Mucosa of rectum (tissue), 2 donors: ENCODE results near the gene WWP2.
A peak's percentile ranks its signal among the peaks of the same experiment; 100 is the strongest.

Experiments used
- H3K27ac ChIP-seq, 2 donors: one replicate each; pipeline ENCODE4 v1.7.0; 2013; ENCODE audit warnings: inconsistent platforms in 2 of 2, low read depth in 2 of 2, low read length in 2 of 2
- H3K27me3 ChIP-seq, 2 donors: one replicate each; pipeline ENCODE4 v1.7.0; 2013; ENCODE audit warnings: low read length in 2 of 2; ENCODE audit not compliant: control insufficient read depth in 2 of 2, insufficient read depth in 2 of 2
- H3K36me3 ChIP-seq, 2 donors: one replicate each; pipeline ENCODE4 v1.7.0; 2013; ENCODE audit warnings: low read length in 2 of 2; ENCODE audit not compliant: control insufficient read depth in 2 of 2, insufficient read depth in 2 of 2
- H3K4me1 ChIP-seq, 2 donors: one replicate each; pipeline ENCODE4 v1.7.0; 2013; ENCODE audit warnings: low read length in 2 of 2, mild to moderate bottlenecking in 1 of 2; ENCODE audit not compliant: control insufficient read depth in 2 of 2, insufficient read depth in 2 of 2
- H3K4me3 ChIP-seq, 2 donors: one replicate each; pipeline ENCODE4 v1.7.0; 2013; ENCODE audit warnings: low read length in 2 of 2
- H3K9ac ChIP-seq, 2 donors: one replicate each; pipeline ENCODE4 v1.7.0; 2013; ENCODE audit warnings: low read length in 2 of 2, low read depth in 1 of 2, mild to moderate bottlenecking in 1 of 2
- H3K9me3 ChIP-seq, 2 donors: one replicate each; pipeline ENCODE4 v1.7.0; 2013; ENCODE audit warnings: low read length in 2 of 2; ENCODE audit not compliant: control insufficient read depth in 2 of 2
- donor health status: healthy.
- donor health status: Normal muscosa, but diverticular disease.

WWP2 gene

DNA sequence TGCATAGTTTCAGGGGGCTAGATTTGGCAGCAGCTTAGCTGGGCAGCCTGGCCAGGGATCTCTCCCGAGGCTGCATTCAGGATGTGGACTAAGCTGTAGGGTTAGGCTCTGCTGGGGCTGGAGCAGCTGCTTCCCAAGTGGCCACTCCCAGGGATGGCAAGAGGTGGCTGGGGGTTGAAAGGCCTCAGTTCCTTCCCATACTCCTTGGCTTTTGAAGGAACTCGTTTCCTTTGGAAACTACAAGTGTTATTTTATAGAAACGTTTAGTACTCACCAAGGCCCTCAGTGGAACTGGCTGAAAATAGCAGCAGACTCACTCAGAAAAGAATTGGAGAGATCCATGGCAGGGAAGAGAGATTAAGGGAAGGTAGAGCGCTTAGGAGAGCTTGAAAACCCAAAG, 76.4 kb downstream of the WWP2 start:
- Histone ChIP-seq H3K9me3 (no peaks in the 10 kb centered on the region), H3K27ac (peak overlapping the region; percentile 83 to 94), H3K4me1 (peaks cover 25 to 48% of the 10 kb centered on the region in 2 donors), H3K27me3 (no peaks in the 10 kb centered on the region), H3K4me3 (peak overlapping the region in 1 of 2 donors; percentile 13), H3K9ac (peak overlapping the region in 1 of 2 donors; percentile 19), H3K36me3 (peaks cover 5 to 10% of the 10 kb centered on the region in 2 donors)

DNA sequence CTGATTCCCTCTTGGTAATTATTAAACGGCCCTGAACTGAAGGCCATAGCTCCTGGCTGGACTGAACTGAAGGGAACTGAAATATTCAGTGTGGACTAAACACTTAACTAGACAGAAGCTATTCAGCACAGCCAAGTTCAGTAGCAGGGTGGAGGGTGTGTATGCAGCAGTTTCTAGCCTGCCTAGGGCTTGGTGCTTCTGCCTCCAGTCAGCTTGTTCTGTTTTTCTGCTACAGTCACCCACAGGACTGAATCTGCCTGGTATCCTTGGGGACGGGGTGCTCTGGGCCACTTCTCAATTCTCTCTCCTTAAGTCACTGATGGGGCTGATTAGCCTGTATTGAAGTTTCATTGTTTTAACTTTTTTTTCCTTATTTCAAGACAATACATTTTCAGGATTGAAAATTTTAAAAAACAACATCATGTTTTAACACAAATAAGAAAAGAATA, 77.1 kb downstream of the WWP2 start:
- Histone ChIP-seq H3K4me1 (peaks cover 25 to 48% of the 10 kb centered on the region in 2 donors), H3K27ac (peak overlapping the region; percentile 82 to 94), H3K36me3 (peaks cover 5 to 15% of the 10 kb centered on the region in 2 donors), H3K9me3 (no peaks in the 10 kb centered on the region), H3K9ac (peak overlapping the region; percentile 19 to 63), H3K27me3 (no peaks in the 10 kb centered on the region), H3K4me3 (peak overlapping the region in 1 of 2 donors; percentile 36)

DNA sequence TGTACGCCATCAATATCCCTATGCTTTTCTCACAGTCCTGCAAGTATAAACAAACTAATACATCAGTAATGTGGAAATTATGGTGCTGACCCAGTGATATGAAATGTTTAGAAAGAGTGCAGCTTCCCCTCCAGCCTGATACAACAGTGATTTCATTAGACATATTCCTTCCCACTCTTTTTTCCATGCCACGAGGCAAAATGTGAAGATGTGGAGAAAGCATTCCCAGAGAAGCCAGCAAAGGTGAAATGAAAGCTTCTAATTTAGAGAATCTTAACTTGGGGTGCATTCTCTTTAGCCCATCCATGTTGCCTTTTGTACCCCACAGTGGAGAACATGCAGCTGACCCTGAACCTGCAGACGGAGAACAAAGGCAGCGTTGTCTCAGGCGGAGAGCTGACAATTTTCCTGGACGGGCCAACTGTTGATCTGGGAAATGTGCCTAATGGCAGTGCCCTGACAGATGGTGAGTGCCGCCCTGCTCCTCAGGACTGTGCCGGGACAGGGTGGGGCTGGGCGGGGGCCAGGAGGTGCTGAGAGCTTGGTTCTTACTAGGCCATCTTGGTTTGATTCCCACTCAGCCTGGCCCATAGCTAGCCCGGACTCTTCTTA, 77.8 kb downstream of the WWP2 start:
- Histone ChIP-seq H3K4me3 (peak overlapping the region in 1 of 2 donors; percentile 36), H3K27me3 (no peaks in the 10 kb centered on the region), H3K4me1 (peaks cover 25 to 49% of the 10 kb centered on the region in 2 donors), H3K27ac (peak overlapping the region; percentile 82 to 94), H3K9me3 (no peaks in the 10 kb centered on the region), H3K9ac (peak overlapping the region; percentile 18 to 63), H3K36me3 (peaks cover 6 to 17% of the 10 kb centered on the region in 2 donors)

DNA sequence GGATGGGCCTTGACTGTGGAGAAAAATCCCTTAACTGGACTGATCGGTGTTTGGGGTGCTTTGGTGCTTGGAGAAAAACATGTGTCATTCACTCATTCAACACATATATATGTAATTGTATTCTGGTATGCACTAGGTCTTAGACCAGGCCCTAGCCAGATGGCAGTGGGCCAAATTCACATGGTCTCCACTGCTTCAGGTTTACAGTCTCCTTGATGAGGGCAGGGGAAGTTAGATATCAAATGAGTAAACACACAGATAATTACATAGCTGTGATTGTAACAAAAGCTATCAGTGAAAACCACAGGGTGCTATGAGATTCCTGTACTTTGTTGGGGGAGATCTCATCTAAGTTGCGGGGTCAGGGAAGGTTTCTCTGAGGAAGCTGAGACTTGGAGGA, 78.8 kb downstream of the WWP2 start:
- Histone ChIP-seq H3K27me3 (no peaks in the 10 kb centered on the region), H3K9ac (peak overlapping the region in 1 of 2 donors; percentile 56), H3K9me3 (no peaks in the 10 kb centered on the region), H3K4me1 (peaks cover 25 to 49% of the 10 kb centered on the region in 2 donors), H3K27ac (peak overlapping the region; percentile 69 to 94), H3K36me3 (peaks cover 9 to 20% of the 10 kb centered on the region in 2 donors), H3K4me3 (no peak overlapping the region)

DNA sequence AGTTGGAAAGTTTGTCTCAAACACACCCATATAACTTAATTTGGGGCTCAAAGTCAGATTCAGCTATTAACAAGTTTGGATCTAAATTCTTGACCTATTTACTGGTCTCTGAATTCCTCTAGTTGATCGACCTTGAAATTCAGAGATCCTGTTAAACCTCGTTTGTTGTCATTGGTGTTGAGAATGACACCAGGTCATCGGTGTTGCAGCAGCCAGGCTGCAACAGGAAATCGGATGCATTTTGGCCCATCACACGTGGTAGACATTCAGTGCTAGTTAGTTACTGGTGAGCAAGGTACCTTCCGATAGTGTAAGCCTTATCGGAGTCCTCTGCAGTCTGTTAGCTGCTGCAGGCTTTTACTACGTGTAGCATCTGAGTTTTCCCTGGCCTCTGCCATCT, 82.3 kb downstream of the WWP2 start:
- Histone ChIP-seq H3K27me3 (no peaks in the 10 kb centered on the region), H3K9ac (no peak overlapping the region), H3K9me3 (no peaks in the 10 kb centered on the region), H3K4me3 (no peak overlapping the region), H3K36me3 (peaks cover 9 to 20% of the 10 kb centered on the region in 2 donors), H3K4me1 (peaks cover 15 to 50% of the 10 kb centered on the region in 2 donors), H3K27ac (no peak overlapping the region)

DNA sequence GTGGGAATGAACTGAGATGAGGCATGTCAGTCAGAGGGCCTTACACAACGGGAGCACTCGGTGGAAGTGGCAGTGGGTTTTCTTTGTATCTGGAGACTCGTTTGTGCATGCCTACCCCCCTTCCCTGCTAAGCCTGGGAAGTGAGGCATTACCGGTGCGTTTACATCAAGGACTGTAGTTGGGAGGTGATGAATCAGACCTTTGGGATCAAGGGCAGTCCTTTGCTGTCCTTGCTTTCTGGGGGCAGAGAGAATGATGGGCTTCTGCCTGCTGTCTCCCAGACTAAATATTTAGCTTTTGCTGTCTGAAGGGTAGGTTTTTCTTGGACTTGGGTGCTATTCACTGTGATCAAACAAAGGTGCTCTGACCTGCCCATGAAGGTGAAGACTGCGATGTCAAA, 83.0 kb downstream of the WWP2 start:
- Histone ChIP-seq H3K9ac (no peak overlapping the region), H3K36me3 (peaks cover 9 to 20% of the 10 kb centered on the region in 2 donors), H3K4me1 (peaks cover 12 to 49% of the 10 kb centered on the region in 2 donors), H3K27ac (no peak overlapping the region), H3K9me3 (no peaks in the 10 kb centered on the region), H3K27me3 (no peaks in the 10 kb centered on the region), H3K4me3 (no peak overlapping the region)

DNA sequence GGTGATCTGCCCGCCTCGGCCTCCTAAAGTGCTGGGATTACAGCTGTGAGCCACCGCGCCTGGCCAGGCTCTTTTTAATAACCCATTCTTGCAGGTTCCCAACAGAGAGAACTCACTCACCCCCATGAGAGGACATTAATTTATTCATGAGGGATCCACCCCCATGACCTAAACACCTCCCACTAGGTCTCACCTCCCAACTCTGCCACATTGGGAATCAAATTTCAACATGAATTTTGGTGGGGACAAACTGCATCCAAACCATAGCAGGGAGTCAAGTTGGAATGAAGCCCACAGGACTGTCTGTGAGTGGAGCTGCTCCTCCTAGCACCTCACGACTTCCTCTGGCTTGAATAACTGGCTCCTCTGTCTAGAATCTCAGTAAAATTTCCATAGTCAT, 85.5 kb downstream of the WWP2 start:
- Histone ChIP-seq H3K27me3 (no peaks in the 10 kb centered on the region), H3K36me3 (peaks cover 4 to 13% of the 10 kb centered on the region in 2 donors), H3K4me3 (no peak overlapping the region), H3K27ac (peak overlapping the region in 1 of 2 donors; percentile 83), H3K9ac (no peak overlapping the region), H3K9me3 (no peaks in the 10 kb centered on the region), H3K4me1 (peaks cover 5 to 33% of the 10 kb centered on the region in 2 donors)

DNA sequence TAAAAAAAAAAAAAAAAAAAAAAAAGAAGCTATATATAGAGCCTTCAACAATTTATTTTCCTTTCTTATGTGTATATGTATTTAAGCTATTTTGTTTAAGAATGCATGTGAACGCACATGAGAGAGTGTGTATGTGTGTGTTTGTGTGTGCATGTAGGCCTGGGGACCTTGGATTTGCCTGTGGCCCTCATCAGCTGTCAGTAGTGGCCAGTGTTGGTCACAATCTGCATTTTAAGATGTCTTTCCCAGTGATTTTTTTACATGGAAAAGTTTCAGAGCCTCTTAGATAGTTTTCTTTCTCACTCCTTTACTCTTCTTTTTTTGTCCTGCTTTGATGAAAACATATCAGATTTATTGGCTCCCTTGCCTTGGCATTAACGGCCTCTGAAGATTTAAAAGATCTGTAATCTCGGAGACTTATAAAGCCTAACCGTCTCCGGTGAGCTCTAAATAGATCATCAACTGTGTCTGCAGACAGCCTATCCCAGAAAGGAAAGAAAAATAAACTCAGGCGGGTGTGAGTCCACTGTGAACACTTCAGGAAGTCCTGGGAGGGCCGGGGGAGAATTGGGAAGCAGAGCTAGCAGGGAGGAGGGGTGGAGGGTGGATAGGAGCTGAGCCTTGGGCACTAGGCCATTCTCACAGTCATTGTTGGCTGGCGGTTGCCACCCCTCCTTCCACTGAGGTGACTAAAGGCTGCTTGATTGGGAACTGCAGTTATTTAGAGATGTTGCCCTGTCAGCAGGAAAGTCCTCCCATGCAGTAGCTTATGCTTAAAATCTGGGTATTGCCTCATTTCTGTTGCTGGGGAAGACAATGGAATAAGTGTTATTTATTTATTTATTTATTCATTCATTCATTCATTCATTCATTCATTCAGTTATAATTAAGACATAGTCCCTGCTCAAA, 86.8 kb downstream of the WWP2 start:
- peaks cover 5 to 29% of the 10 kb centered on the region in 2 donors for H3K4me1 ChIP-seq
- peak overlapping the region; percentile 77 to 83 for H3K27ac ChIP-seq
- peaks cover 9 to 11% of the 10 kb centered on the region in 2 donors for H3K36me3 ChIP-seq
- H3K9ac ChIP-seq, result peak overlapping the region; percentile 14 to 35
- H3K27me3 ChIP-seq, result no peaks in the 10 kb centered on the region
- no peaks in the 10 kb centered on the region for H3K9me3 ChIP-seq
- peak overlapping the region in 1 of 2 donors; percentile 42 for H3K4me3 ChIP-seq

DNA sequence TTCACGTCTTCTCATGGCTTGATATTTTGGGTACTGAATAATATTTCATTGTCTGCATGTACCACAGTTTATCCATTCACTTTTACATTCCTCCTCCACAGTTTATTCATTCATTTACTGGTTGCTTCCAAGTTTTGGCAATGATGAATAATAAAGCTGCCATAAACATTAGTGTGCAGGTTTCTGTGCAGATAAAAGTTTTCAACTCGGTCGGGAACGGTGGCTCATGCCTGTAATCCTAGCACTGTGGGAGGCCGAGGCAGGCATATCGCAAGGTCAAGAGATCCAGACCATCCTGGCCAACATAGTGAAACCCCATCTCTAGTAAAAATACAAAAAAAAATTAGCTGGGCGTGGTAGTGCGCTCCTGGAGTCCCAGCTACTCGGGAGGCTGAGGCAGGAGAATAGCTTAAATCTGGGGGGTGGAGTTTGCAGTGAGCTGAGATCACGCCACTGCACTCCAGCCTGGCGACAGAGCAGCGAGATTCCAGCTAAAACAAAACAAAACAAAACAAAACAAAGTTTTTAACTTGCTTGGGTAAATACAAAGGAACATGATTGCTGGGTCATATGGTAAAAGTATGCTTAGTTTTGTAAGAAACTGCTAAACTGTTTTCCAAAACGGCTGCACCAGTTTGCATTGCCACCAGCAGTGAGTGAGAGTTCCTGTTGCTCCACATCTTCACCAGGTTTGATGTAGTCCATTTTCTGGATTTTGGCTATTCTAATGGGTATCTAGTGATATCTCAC, 89.5 kb downstream of the WWP2 start:
- Histone ChIP-seq H3K27ac (no peak overlapping the region), H3K36me3 (peaks cover 0 to 7% of the 10 kb centered on the region in 2 donors), H3K9me3 (no peaks in the 10 kb centered on the region), H3K9ac (no peak overlapping the region), H3K4me3 (no peak overlapping the region), H3K4me1 (peaks cover 5 to 24% of the 10 kb centered on the region in 2 donors), H3K27me3 (no peaks in the 10 kb centered on the region)
